Astrocyte of the spinal cord (primary cell): ENCODE data around the gene ANXA4.
"Not testable (repeated sequence)": the region's sequence is repeated elsewhere in the genome, so short reads cannot be mapped to it uniquely, and the experiment has no call there.

Experiments
- DNase-seq: peaks from one replicate; pipeline ENCODE4 v3.0.0; 2011; ENCODE audit warnings: low read depth, low spot score
- H3K4me3 ChIP-seq: 2 replicates; pipeline ENCODE4 v1.5.1; 2011; ENCODE audit warnings: low read depth, mild to moderate bottlenecking, low read length, moderate library complexity
- CTCF ChIP-seq: IDR thresholded peaks from 2 replicates; pipeline ENCODE4 v1.5.1; 2012; ENCODE audit warnings: low read depth, mild to moderate bottlenecking, low read length, inconsistent platforms
- in situ Hi-C: cut with HindIII; loops from 2 replicates; pipeline ENCODE4 v1.10.0; 2017; ENCODE audit warnings: low sequenced_read_pairs

Gene ANXA4

GRCh38 chr2:69828938-69829255 lies 87.0 kb downstream of the ANXA4 start:
- no peak for TF ChIP-seq CTCF

GRCh38 chr2:69829256-69830044 lies 87.5 kb downstream of the ANXA4 start, which contains the start of gene GMCL1:
GMCL1 (plus strand) TSS chr2:69829660; CDS start chr2:69829893, 233 bp downstream.
- DNase-seq: peak; percentile 97
- peak within 1 kb of the TSS; percentile 86 for H3K4me3 ChIP-seq
- in situ Hi-C loops: no loop called here
- TF ChIP-seq CTCF: no peak

More at GRCh38 chr2:69828938-69829255, 87.0 kb downstream of the ANXA4 start:
- DNase-seq: no peak
- in situ Hi-C loops: no loop called here
- peak overlapping the region; percentile 86 for H3K4me3 ChIP-seq

- TF ChIP-seq CTCF: no peak
- DNase-seq: peak; percentile 23
- H3K4me3 ChIP-seq: peak overlapping the region; percentile 86
- in situ Hi-C loops: no loop called here
Observed at GRCh38 chr2:69830045-69830905, 88.3 kb downstream of the ANXA4 start.

- peak overlapping the region; percentile 86 for H3K4me3 ChIP-seq
- DNase-seq, in situ Hi-C loops: not testable (repeated sequence)
Observed at GRCh38 chr2:69830906-69831241, 88.9 kb downstream of the ANXA4 start.

- in situ Hi-C loops: no loop called here
- no peak overlapping the region for H3K4me3 ChIP-seq
- peak; percentile 22 for DNase-seq
- no peak for TF ChIP-seq CTCF
Observed at GRCh38 chr2:69831354-69831905, 89.5 kb downstream of the ANXA4 start.

GRCh38 chr2:69833752-69834151 lies 91.8 kb downstream of the ANXA4 start:
- no peak for DNase-seq
- H3K4me3 ChIP-seq: no peak overlapping the region
- no peak for TF ChIP-seq CTCF
- in situ Hi-C loops: no loop called here

GRCh38 chr2:69835666-69836065 lies 93.7 kb downstream of the ANXA4 start:
- no peak overlapping the region for H3K4me3 ChIP-seq
- no peak for DNase-seq
- TF ChIP-seq CTCF: no peak
- in situ Hi-C loops: no loop called here
